Left ventricle myocardium superior (tissue), 1 donor: ENCODE data around the gene COQ5. TPM values are rescaled to one million over a fixed set of nuclear protein-coding genes. Genes with fewer than 3 reads are reported as not detected.
A peak's percentile ranks its signal among the peaks of the same experiment; 100 is the strongest.

Experiments
- ATAC-seq: fragments of 200-7000 bp; cut with Tn5 transposase; one replicate; pipeline ENCODE4 v1.9.1; 2020; ENCODE audit warnings: mild to moderate bottlenecking, moderate library complexity
- DNase-seq: peaks from one replicate; pipeline ENCODE4 v3.0.0-alpha.2; 2020
- intact Hi-C: fragments of 100-400 bp; cut with micrococcal nuclease; formaldehyde crosslinking; loops from one replicate; pipeline ENCODE4 v1.11.0; 2022
- long read RNA-seq: library from polyadenylated mRNA; unstranded; transcript quantifications from one replicate; pipeline ENCODE4 v2.0.0, GENCODE V29; 2021
- total RNA-seq: library from RNA; stranded (reverse); fragmentation: NEBNext Ultra II Directional; extraction: Animal tissue kit (Norgen Biotek cat#: 25700); gene quantifications from one replicate; pipeline ENCODE4 v1.2.1, GENCODE V29; 2021
- donor health status: DM: no; HTN: yes; CAD: no; lungs with severe emphysema.

Gene COQ5, protein sequence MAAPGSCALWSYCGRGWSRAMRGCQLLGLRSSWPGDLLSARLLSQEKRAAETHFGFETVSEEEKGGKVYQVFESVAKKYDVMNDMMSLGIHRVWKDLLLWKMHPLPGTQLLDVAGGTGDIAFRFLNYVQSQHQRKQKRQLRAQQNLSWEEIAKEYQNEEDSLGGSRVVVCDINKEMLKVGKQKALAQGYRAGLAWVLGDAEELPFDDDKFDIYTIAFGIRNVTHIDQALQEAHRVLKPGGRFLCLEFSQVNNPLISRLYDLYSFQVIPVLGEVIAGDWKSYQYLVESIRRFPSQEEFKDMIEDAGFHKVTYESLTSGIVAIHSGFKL
- 38.0 TPM for total RNA-seq
- long read RNA-seq, transcript COQ5-201 (7 exons, 1,535 nt), result major isoform, 76 of 84 reads
- long read RNA-seq, partial matches to known transcripts, result 1 of 84 reads
- long read RNA-seq, other reads (novel, unspliced or antisense), result 7 of 84 reads

DNA sequence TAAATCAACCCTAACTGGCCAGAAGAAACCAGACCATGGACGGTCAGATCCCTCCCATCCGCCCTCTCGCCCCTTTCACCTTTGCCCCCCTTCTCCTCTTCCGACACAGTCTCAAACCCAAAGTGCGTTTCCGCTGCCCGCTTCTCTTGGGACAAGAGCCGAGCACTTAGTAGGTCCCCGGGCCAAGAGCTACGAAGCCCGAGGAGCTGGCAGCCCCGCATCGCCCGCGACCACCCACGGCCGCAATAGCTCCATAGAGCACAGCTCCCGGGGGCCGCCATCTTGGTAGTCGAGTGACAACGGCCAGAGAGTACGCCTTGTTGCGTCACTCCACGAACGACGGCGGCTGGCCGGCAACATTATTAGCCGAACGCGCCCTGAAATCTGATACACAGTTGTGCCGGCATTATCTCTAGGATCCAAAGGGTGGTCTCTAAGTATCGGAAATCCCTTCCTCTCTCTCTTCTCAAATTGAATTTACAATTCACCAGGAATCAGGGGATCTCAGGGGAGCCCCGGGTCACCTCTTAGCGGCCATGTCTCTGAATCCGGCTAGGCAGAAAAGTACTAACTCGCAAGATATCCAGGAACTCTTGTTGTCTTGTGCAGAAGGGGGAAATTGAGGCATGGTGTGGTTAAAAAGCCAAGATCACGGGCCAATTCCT lies at the start of gene COQ5:
COQ5 (minus strand) TSS at position 298 of the 665 bp plus-strand sequence; CDS start at position 281, 17 bp downstream.
- intact Hi-C loops, result no loop called here
- ATAC-seq, result peak; percentile 95

DNA sequence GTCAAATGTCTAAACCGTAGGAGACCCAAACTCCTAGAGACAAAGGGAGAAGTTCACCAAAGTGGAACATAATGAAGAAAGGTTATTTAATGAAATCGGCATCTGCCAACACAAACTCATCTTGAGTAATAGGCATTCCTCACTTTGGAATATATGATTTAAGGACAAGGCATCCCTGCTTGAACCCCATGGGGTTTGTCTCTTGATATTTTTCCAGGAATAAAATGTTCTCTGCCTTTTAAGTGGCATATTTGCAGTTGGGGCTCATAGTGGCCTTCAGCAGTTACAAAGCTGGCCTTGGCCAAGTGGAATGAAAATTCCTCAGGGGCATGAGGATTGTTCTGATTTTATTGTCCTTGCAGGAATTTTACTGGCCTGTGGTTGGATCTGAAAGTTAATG lies 45.1 kb upstream of the COQ5 start:
- ATAC-seq, result no peak
- intact Hi-C loops, result no loop called here

More for the DNA sequence above, at the start of gene COQ5:
- DNase-seq, result peak; percentile 94

DNA sequence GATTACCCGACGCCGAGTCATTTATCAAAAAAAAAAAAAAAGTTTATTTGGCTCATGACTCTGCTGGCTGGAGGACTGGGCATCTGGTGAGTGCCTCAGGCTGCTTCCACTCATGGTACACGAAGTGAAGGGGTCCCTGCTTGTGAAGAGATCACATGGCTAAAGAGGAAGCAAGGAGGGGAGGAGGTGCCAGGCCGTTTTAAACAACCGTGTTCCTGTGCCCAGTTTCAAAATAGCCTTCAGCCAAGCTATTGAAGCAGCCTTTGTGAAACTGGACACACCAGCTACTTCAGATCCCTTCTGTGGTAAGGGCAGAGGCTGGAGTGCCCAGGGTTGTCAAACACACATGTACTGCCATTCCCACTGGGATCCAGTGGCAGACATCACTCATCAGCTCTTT lies 44.6 kb upstream of the COQ5 start:
- ATAC-seq, result peak; percentile 48
- intact Hi-C loops, result no loop called here
- no peak for DNase-seq

More for the DNA sequence above, 45.1 kb upstream of the COQ5 start:
- DNase-seq, result no peak

DNA sequence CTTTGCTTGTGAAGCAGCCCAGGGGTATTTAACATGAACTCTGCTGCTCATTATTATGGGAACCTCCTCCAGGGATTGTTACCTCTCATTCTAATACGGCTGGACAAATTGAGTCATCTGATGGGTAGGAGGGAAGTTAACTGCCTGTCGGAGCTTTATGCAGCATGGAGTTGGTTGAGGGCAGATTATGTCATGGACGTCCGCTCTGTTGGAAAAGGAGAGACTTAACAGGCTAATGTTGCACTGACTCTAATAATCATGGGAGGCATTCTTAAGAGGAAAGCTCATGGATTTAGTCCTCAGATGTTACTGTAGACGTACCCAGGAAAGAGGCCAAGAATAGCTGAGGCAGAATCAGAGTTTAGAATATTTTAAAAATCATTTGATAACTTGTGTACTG lies 42.3 kb upstream of the COQ5 start:
- no peak for ATAC-seq
- DNase-seq, result no peak
- intact Hi-C loops, result no loop called here

DNA sequence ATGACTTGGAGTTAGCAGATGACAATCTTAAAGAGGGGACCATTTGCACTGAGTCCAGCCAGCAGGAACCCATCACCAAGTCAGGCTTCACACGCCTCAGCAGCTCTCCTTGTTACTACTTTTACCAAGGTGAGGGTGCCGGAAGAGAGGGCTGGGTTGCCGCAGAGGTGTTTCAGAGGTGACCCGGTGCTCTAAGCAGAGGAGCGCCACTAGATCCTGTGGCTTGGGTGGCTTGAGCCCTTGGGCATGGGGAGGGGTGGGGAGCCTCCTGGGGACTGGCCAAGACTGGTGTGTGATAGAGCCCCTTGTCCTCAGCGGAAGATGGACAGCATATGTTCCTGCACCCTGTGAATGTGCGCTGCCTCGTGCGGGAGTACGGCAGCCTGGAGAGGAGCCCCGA lies 34.5 kb upstream of the COQ5 start:
- peak; percentile 14 for ATAC-seq
- intact Hi-C loops, result no loop called here
- DNase-seq, result no peak

DNA sequence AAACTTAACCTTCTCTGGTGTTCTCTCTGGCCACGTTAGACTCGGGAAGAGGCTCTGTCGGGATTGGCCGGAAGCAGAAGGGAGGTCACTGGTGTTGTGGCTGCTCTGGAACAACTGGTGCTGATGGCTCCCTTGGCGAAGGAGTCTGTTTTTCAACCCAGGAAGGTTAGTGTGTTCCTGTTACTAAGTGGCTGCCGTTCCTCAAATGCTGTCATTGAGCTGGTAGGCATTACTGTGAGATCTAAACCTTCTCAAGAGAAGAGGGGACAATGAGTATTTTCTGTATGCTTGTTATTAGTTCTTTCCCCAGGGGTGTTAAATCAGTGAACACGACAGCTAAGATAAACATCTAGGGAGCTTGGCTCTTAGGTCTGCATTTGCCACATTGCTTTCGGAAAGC lies 33.9 kb upstream of the COQ5 start:
- peak; percentile 47 for DNase-seq
- peak; percentile 91 for ATAC-seq
- intact Hi-C loops, result no loop called here

DNA sequence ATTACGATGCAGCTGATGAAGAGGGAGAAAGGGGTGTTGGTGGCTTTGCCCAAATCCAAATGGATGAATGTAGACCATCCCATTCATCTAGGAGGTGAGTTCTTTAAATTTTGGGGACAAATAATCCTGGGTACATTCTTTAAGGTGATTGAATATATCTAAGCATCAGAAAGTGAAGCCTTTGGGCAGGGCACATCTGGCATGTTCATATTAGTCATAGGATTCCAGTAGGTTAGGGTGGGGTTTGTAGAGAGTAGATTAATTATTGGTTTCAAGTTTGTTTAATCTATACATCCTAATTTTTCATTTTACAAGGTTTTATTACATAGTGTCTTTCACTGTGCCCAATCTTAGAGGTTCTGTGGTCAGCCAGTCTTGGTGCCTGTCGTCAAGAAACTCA lies 28.6 kb upstream of the COQ5 start:
- DNase-seq, result no peak
- no peak for ATAC-seq
- intact Hi-C loops, result no loop called here

DNA sequence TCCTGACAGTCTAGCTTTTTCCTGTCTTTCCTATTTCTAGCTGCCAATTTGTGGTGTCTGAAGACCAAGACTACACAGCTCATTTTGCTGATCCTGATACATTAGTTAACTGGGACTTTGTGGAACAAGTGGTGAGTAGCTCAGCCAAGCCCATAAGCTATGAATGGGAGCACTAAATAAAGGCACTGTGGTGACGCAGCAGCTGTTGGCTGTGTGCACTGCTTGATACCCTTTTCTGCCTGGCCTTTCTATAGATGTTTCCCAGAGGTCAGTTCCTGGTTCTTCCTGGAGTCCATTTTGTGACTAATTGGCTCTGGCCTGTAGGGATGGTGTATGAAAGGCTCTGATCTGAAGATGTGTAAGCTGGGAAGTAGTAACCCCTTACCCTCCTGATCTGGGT lies 25.7 kb upstream of the COQ5 start:
- ATAC-seq (peak; percentile 86), DNase-seq (no peak)
- intact Hi-C loops, result no loop called here

DNA sequence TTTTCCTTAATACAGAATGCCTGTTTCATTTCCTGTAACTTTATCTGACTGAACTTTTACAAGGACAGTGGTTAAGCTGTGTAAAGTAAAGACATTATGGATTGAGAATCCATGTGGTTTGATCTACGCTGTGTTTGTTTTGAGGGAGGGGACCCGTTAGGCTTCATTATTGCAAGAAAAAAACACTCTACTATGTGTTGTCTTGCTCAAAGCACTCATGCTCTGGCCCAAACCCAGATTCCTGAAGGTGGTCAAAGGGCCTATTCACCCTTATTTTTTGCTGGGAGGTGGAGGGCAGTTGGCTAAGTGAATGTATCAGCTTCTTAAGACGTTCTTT lies 17.1 kb upstream of the COQ5 start:
- intact Hi-C loops, result no loop called here
- ATAC-seq, result no peak
- no peak for DNase-seq

DNA sequence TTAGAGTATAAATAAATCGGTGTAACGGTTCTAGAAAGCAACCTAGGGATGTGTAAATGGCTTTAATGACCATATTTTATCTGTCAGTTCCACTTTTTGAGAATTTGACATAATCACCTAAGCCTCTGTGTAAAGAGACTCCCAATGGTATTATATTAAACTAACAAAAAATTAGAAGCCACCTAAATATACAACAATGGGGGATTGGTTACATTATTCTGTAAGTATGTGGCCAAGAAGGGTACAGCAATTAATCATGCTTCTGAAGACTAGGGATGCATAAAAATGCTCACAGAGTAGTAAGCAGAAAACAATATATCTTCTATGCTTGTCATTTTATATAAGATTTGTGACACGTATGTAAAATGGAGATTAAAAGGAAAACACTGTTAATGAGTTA lies 15.7 kb upstream of the COQ5 start:
- DNase-seq (no peak), ATAC-seq (no peak)
- intact Hi-C loops, result no loop called here

DNA sequence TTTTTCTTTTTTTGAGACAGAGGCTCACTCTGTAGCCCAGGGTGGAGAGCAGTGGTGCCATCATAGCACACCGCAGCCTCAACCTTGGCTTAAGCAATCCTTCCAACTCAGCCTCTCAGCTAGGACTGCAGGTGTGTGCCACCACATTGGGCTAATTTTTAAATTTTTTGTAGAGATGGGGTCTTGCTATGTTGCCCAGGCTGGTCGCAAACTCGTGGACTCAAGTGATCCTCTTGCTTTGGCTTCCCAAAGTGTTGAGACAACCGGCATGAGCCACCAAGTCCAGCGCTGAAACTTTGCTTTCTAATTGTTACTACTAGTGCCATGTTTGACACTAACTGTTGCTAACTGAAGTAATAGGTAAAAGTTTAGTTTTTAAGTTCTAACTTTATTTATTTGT lies 13.2 kb upstream of the COQ5 start:
- DNase-seq, result no peak
- no peak for ATAC-seq
- intact Hi-C loops, result no loop called here

DNA sequence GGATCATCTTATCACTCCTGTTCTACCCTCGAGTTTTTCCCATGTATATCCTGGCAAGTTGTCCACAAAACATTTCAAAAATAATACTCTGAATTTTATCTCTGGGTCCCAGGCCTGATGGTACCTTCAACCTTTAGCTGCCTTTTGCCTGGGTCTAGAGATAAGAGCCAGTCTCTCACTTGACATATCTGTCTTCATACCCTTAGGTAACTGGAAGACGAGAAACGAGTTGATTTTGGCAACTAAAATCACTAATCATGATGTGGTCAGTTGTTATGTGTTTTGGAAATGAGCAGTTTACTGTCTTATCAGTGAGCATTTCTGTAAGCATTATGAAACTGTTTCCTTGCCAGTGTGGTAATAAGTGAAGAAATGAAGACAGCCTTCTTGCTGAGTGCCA lies 11.5 kb upstream of the COQ5 start:
- ATAC-seq, result peak; percentile 1
- DNase-seq, result no peak
- intact Hi-C loops, result no loop called here

DNA sequence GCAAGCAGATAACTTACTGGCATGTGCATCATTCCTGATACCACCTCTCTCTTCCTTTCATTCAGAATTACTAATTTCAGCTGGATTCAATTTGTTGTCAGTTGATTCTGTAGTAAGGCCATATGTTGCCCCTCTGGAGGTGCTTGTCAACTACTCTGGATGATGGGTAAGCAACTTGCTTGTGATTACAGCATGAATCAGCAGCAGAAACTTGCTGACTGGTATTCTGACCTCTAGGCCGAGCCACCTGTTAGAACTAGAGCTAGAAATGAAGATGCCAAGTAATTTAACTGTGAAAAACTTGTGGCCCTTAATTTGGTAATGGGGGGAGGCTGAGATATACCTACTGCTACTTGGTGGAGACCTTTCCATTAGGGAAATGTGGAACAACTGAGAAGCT lies 10.3 kb upstream of the COQ5 start:
- intact Hi-C loops, result loop anchor here (5.0 kb wide), 1 partner anchor 42 kb away; the partner anchor contains the start of gene DYNLL1
- ATAC-seq (peak; percentile 20), DNase-seq (no peak)

DNA sequence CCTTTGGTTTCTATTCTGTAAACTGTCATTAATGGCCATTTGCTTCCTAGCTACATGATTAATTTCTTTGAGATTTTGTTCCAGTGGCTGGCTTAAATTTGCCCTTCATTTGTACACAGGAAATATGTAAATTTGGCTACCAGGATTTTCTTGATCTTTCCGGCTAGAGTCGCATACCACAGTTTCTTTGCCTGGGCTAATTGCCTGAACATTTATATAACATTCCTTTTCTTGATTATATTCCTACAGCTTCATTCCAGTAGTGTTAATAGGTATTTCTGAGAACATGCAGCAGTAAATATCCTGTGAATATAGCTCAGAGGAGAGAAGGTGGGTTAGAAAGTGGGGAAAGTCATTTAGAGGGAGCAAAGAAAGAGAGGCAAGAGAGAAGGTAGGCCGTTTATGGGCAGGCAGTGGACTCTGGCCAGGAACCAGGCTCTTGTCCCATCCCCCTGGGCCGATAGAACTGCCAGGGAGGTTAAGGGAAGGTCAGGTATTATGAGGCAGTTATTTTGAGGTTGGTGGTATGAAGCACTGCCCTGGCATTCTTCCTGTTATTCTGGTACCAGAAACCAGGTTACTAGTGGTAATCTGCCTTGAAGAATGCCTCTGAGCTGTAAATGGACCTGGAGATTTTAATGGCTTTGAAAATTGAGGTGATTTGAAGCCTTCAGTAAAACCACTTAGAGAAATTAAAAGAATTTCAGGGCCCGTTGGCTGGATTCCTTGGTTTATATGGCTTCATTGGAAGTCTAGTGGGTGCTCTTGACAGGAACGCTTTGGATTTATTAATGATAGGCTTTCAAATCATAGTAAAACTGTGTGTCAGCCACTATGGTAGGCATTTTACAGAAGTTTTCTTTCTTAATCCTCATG lies 9.6 kb upstream of the COQ5 start:
- peak; percentile 73 for DNase-seq
- peak; percentile 81 for ATAC-seq
- intact Hi-C loops, result loop anchor here (5.0 kb wide), 1 partner anchor 41 kb away; the partner anchor contains the start of gene DYNLL1

DNA sequence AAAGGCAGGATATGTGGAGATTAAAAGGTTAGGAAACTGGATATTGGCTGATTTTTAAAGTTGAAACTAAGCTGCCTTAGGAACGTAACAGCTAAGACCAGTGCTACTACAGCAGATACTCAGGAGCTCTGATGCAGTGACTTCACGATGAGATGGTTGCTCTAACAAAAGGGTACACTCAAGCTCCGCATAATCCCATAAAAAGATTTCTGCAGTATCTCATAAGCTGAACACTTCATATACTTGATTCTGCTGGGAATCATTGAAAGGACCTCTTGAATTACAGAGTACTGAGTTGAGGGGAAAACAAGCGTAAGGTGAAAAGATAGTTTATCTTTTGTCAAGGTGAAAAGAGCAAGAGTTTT lies 8.9 kb upstream of the COQ5 start:
- intact Hi-C loops, result loop anchor here (5.0 kb wide), 1 partner anchor 41 kb away; the partner anchor contains the start of gene DYNLL1
- ATAC-seq, result peak; percentile 10
- no peak for DNase-seq

DNA sequence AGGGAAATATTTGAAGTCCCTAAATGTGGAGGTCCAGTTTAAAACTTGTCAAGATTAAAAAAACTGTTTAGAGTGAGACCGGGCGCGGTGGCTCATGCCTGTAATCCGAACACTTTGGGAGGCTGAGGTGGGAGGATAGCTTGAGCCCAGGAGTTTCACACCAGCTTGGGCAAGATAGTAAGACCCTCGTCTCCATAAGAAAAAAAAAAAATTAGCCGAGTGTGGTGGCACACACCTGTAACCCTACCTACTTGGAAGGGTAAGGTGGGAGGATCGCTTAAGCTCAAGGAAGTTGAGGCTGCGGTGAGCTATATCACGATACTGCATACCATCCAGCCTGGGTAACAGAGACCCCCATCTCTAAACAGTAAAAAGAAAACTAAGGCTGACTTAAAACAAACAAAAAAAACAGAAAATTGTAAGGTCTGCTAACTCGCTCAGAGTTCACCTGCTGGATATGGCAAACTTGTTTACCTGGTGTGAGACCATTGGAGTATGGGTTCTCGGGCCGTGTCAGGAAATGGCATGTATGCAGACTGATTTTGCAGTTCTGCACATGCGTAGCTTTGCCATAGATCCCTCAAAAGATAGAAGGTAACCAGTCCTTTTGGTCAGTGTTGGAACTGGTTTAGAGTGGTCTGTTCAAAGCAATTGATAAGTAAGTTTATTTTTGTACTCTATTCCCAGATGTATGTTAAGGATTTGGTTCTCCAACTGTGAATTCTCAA lies 7.3 kb upstream of the COQ5 start:
- no peak for ATAC-seq
- intact Hi-C loops, result loop anchor here (5.0 kb wide), 1 partner anchor 39 kb away; the partner anchor contains the start of gene DYNLL1
- DNase-seq, result no peak

DNA sequence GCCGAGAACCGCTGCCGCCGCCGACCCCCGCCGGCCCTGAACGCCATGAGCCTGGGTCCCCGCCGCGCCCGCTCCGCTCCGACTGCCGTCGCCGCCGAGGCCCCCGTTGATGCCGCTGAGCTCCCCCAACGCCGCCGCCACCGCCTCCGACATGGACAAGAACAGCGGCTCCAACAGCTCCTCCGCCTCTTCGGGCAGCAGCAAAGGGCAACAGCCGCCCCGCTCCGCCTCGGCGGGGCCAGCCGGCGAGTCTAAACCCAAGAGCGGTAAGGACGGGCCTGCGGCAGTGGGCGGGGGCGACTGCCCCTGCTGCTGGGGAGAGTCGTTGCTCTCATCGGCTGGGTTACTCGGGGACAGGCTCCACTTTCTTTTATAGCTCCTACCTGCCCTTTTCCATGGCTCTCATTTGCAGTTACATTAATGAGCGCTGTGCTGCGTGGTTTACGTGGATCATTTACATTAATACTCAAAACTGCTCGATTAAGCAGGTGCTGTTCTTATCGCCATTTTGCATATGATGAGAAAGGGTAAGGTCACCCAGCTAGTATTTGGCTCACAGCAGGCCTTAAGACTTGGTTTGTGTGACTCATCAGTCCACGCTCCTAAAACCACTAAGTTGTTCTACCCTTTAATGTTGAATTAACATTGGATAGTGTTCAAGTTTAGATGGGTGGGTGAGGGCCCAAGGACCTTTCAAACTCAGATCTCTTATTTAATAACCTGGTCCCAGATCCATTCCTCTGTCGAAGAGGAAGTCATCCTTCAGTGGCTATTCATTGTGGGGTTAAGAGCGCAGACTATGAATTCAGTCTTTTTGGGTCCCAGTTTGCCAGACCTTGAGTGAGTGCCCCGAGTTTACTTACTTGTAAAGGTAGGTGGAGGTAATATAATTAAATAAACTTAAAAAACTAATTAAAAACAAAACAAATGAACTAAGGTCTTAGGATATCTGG lies 6.0 kb upstream of the COQ5 start:
- peak; percentile 59 for DNase-seq
- intact Hi-C loops, result loop anchor here (5.0 kb wide), 1 partner anchor 38 kb away; the partner anchor contains the start of gene DYNLL1
- ATAC-seq, result peak; percentile 32

DNA sequence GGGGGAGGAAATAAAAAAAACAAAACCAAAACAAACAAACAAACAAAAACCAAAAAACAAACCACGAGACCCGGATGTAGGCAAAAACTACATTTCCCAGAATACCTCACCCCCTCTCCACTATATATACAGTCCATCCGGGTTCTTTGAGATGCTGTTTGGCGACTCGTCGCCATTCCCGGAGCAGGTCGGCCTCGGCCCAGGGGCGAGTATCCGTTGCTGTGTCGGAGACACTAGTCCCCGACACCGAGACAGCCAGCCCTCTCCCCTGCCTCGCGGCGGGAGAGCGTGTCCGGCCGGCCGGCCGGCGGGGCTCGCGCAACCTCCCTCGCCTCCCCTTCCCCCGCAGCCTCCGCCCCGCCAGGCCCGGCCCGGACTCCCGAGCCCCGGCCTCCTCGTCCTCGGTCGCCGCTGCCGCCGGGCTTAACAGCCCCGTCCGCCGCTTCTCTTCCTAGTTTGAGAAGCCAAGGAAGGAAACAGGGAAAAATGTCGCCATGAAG lies 5.3 kb upstream of the COQ5 start, which contains the start of gene RNF10:
RNF10 (plus strand) TSS at position 154 of the 500 bp plus-strand sequence. CDS start 456 bp downstream, outside the sequence.
- ATAC-seq (peak; percentile 71), DNase-seq (peak; percentile 80)
- intact Hi-C loops, result no loop called here
